Measurements from ENCODE around the gene PRRG4. TPM values are rescaled to one million over a fixed set of nuclear protein-coding genes. Genes with fewer than 3 reads are reported as not detected.
"Not testable (repeated sequence)": the region's sequence is repeated elsewhere in the genome, so short reads cannot be mapped to it uniquely, and the experiment has no call there.

PRRG4 gene
- total RNA-seq, 2 experiments from 2014 or later: 0.67 to 0.76 TPM

GRCh38 chr11:32829157-32829679, 509 bp upstream of the PRRG4 start:
- POLR2A ChIA-PET: no interaction called here
- CTCF ChIA-PET: no interaction called here

- POLR2A ChIA-PET: no interaction called here
These were observed 649 bp downstream of the PRRG4 start for GRCh38 chr11:32830413-32830738.

GRCh38 chr11:32830796-32831195, 1.1 kb downstream of the PRRG4 start:
- POLR2A ChIA-PET: no interaction called here
- CTCF ChIA-PET: interaction anchor here (0.6 kb wide), 1 partner anchor 492 kb away, joined by 3 read pairs; no protein-coding TSS in a partner anchor

More at GRCh38 chr11:32830413-32830738, 649 bp downstream of the PRRG4 start:
- CTCF ChIA-PET: no interaction called here

- ChIA-PET CTCF (interaction anchor here (0.6 kb wide), 1 partner anchor 493 kb away, joined by 3 read pairs; no protein-coding TSS in a partner anchor), POLR2A (no interaction called here)
These were observed 1.5 kb downstream of the PRRG4 start for GRCh38 chr11:32831221-32831620.

- ChIA-PET CTCF (no interaction called here), POLR2A (no interaction called here)
These were observed 4.2 kb downstream of the PRRG4 start for GRCh38 chr11:32833921-32834320.

GRCh38 chr11:32836946-32837345, 7.2 kb downstream of the PRRG4 start:
- ChIA-PET POLR2A (no interaction called here), CTCF (no interaction called here)

- ChIA-PET CTCF (interaction anchor here (0.6 kb wide), 1 partner anchor 44 kb away, joined by 3 read pairs; the partner anchor contains the start of gene CCDC73), POLR2A (no interaction called here)
These were observed 9.0 kb downstream of the PRRG4 start for GRCh38 chr11:32838505-32839274.

- POLR2A ChIA-PET: no interaction called here
- CTCF ChIA-PET: interaction anchor here (0.6 kb wide), 1 partner anchor 45 kb away, joined by 3 read pairs; the partner anchor contains the start of gene CCDC73
These were observed 9.6 kb downstream of the PRRG4 start for GRCh38 chr11:32839308-32839707.

GRCh38 chr11:32840587-32840986, 10.9 kb downstream of the PRRG4 start:
- POLR2A ChIA-PET: no interaction called here
- CTCF ChIA-PET: no interaction called here

GRCh38 chr11:32843544-32843943, 13.8 kb downstream of the PRRG4 start:
- CTCF ChIA-PET: interaction anchor here (1.5 kb wide), 1 partner anchor 39 kb away, joined by 3 read pairs; no protein-coding TSS in a partner anchor
- POLR2A ChIA-PET: no interaction called here

- POLR2A ChIA-PET: no interaction called here
- CTCF ChIA-PET: no interaction called here
These were observed 17.8 kb downstream of the PRRG4 start for GRCh38 chr11:32847511-32847910.

- CTCF ChIA-PET: no interaction called here
- POLR2A ChIA-PET: no interaction called here
These were observed 20.0 kb downstream of the PRRG4 start for GRCh38 chr11:32849761-32850160.

- ChIA-PET POLR2A (no interaction called here), CTCF (no interaction called here)
These were observed 21.5 kb downstream of the PRRG4 start for GRCh38 chr11:32851251-32851650.

- CTCF ChIA-PET: interaction anchor here (0.7 kb wide), 1 partner anchor 250 kb away, joined by 3 read pairs; no protein-coding TSS in a partner anchor
These were observed 22.5 kb downstream of the PRRG4 start for GRCh38 chr11:32852207-32852606.

GRCh38 chr11:32855601-32856000, 25.9 kb downstream of the PRRG4 start:
- ChIA-PET POLR2A (no interaction called here), CTCF (no interaction called here)

More at GRCh38 chr11:32852207-32852606, 22.5 kb downstream of the PRRG4 start:
- POLR2A ChIA-PET: no interaction called here

- CTCF ChIA-PET: no interaction called here
- POLR2A ChIA-PET: no interaction called here
These were observed 29.0 kb downstream of the PRRG4 start for GRCh38 chr11:32858731-32859130.

GRCh38 chr11:32861850-32862577, 32.3 kb downstream of the PRRG4 start:
- CTCF ChIA-PET: no interaction called here
- POLR2A ChIA-PET: no interaction called here

- CTCF ChIA-PET: interaction anchor here (0.7 kb wide), 1 partner anchor 416 kb away, joined by 3 read pairs; no protein-coding TSS in a partner anchor
- POLR2A ChIA-PET: no interaction called here
These were observed 34.8 kb downstream of the PRRG4 start for GRCh38 chr11:32864555-32864954.

GRCh38 chr11:32868752-32869151, 39.0 kb downstream of the PRRG4 start:
- POLR2A ChIA-PET, CTCF ChIA-PET: not testable (repeated sequence)

- POLR2A ChIA-PET: no interaction called here
- CTCF ChIA-PET: no interaction called here
These were observed 40.9 kb downstream of the PRRG4 start for GRCh38 chr11:32870676-32871075.

GRCh38 chr11:32874132-32874531, 44.4 kb downstream of the PRRG4 start:
- POLR2A ChIA-PET: no interaction called here
- CTCF ChIA-PET: no interaction called here

Data from activated CD8-positive, alpha-beta memory T cell treated with anti-CD3 and anti-CD28 coated beads for 36 hours (primary cell).